H1 (cell line): ENCODE results near the gene EOGT. TPM values are rescaled to one million over a fixed set of nuclear protein-coding genes. Genes with fewer than 3 reads are reported as not detected.

Experiments used
- CTCF ChIA-PET: fragments of 300-600 bp; sonication (Branson Sonifier 250); formaldehyde crosslinking; loops from one replicate; lab custom pipeline; 2021; ENCODE audit not compliant: partially characterized antibody; lab: Charles Lee
- POLR2A ChIA-PET: fragments of 300-600 bp; sonication (Branson Sonifier 250); formaldehyde crosslinking; loops from one replicate; lab custom pipeline; 2021; ENCODE audit warnings: inconsistent platforms; ENCODE audit not compliant: partially characterized antibody; lab: Charles Lee
- DNase-seq, 2 experiments: peaks; one replicate each; pipeline versions ENCODE4 v3.0.0 to v3.0.0-alpha.2; 2010 to 2022; ENCODE audit warnings: low spot score in 2 of 2, low read depth in 1 of 2, mixed read lengths in 1 of 2
- FAIRE-seq: peaks from 2 replicates; lab custom pipeline; 2011; peaks lifted over from hg19 to GRCh38; lab: Jason Lieb, UNC
- H2AFZ ChIP-seq: 2 replicates; pipeline ENCODE4 v1.8.1; 2012; ENCODE audit warnings: low read length, inconsistent platforms
- H2AK5ac ChIP-seq: 2 replicates; pipeline ENCODE4 v1.6.1; 2013; ENCODE audit warnings: low read depth, low read length
- H2BK120ac ChIP-seq: replicated peaks from 2 replicates; pipeline ENCODE3; 2013; ENCODE audit warnings: low read depth, low read length, inconsistent platforms
- H2BK12ac ChIP-seq: 2 replicates; pipeline ENCODE4 v1.6.1; 2013; ENCODE audit warnings: low read depth, low read length
- H2BK15ac ChIP-seq: 2 replicates; pipeline ENCODE4 v1.6.1; 2013; ENCODE audit warnings: low read length
- H2BK20ac ChIP-seq: 2 replicates; pipeline ENCODE4 v1.6.1; 2013; ENCODE audit warnings: low read length
- H2BK5ac ChIP-seq: 2 replicates; pipeline ENCODE4 v1.6.1; 2013; ENCODE audit warnings: low read depth, low read length
- H3K14ac ChIP-seq: 2 replicates; pipeline ENCODE4 v1.6.1; 2013; ENCODE audit warnings: inconsistent platforms; ENCODE audit not compliant: insufficient read length
- H3K18ac ChIP-seq: 2 replicates; pipeline ENCODE4 v1.6.1; 2013; ENCODE audit warnings: low read length; ENCODE audit errors: extremely low read depth
- H3K23ac ChIP-seq: 2 replicates; pipeline ENCODE4 v1.6.1; 2013; ENCODE audit warnings: inconsistent platforms; ENCODE audit not compliant: insufficient read length
- H3K23me2 ChIP-seq: 2 replicates; pipeline ENCODE4 v1.6.1; 2013; ENCODE audit warnings: low read depth, low read length
- H3K27ac ChIP-seq: 2 replicates; pipeline ENCODE4 v1.6.1; 2011; ENCODE audit warnings: low read depth, low read length, inconsistent platforms
- H3K27me3 ChIP-seq, 4 experiments: replicated peaks in 1 of 4; 1 replicate in 1 of 4; 2 replicates in 3 of 4; pipeline versions ENCODE4 v1.6.1 to v1.8.1; 2011 to 2013; ENCODE audit warnings: low read length in 3 of 4, mild to moderate bottlenecking in 3 of 4, inconsistent platforms in 2 of 4, mixed read lengths in 2 of 4, moderate library complexity in 1 of 4; ENCODE audit not compliant: control insufficient read depth in 3 of 4, insufficient read depth in 3 of 4; ENCODE audit errors: extremely low read depth in 1 of 4
- H3K36me3 ChIP-seq, 4 experiments: 2 replicates each; pipeline versions ENCODE4 v1.6.1 to v1.8.1; 2011 to 2013; ENCODE audit warnings: mild to moderate bottlenecking in 4 of 4, low read length in 3 of 4, moderate library complexity in 2 of 4, control low read depth in 1 of 4, inconsistent platforms in 1 of 4; ENCODE audit not compliant: insufficient read depth in 4 of 4, control insufficient read depth in 2 of 4
- H3K4ac ChIP-seq: replicated peaks from 2 replicates; pipeline ENCODE3; 2013; ENCODE audit warnings: low read length, low read depth, mixed read lengths, inconsistent platforms; ENCODE audit not compliant: insufficient read length
- H3K4me1 ChIP-seq, 4 experiments: replicated peaks in 1 of 4; 1 replicate in 1 of 4; 2 replicates in 3 of 4; pipeline versions ENCODE4 v1.6.1 to v1.8.1; 2011 to 2013; ENCODE audit warnings: low read length in 3 of 4, inconsistent platforms in 2 of 4, mixed read lengths in 1 of 4; ENCODE audit not compliant: insufficient read depth in 4 of 4, control insufficient read depth in 3 of 4
- H3K4me2 ChIP-seq, 2 experiments: 2 replicates each; pipeline versions ENCODE4 v1.6.1 to v1.8.1; 2011 to 2013; ENCODE audit warnings: low read depth in 2 of 2, low read length in 2 of 2, control low read depth in 1 of 2, inconsistent platforms in 1 of 2, mild to moderate bottlenecking in 1 of 2; ENCODE audit not compliant: insufficient read depth in 1 of 2
- H3K4me3 ChIP-seq, 4 experiments: fragments of 200-600, 300-600 bp in 1 of 4; sonication (generic), shearing (Covaris generic), sonication (Bioruptor Twin) in 1 of 4; 2 replicates each; pipeline versions ENCODE4 v1.5.1 to v1.8.1; 2011 to 2016; ENCODE audit warnings: low read length in 4 of 4, low read depth in 3 of 4, control low read depth in 2 of 4, inconsistent platforms in 2 of 4, mild to moderate bottlenecking in 2 of 4, mixed read lengths in 1 of 4, moderate library complexity in 1 of 4; ENCODE audit not compliant: insufficient read depth in 2 of 4; ENCODE audit errors: extremely low read depth in 1 of 4
- H3K56ac ChIP-seq: replicated peaks from 2 replicates; pipeline ENCODE3; 2013; ENCODE audit warnings: low read depth, mild to moderate bottlenecking, mixed read lengths, low read length, inconsistent platforms; ENCODE audit not compliant: insufficient read length
- H3K79me1 ChIP-seq: 2 replicates; pipeline ENCODE4 v1.6.1; 2013; ENCODE audit warnings: low read depth, low read length, control low read depth
- H3K79me2 ChIP-seq, 2 experiments: 2 replicates each; pipeline versions ENCODE4 v1.6.1 to v1.8.1; 2012 to 2013; ENCODE audit warnings: low read length in 2 of 2, mild to moderate bottlenecking in 2 of 2, inconsistent platforms in 1 of 2; ENCODE audit not compliant: insufficient read depth in 2 of 2, control insufficient read depth in 1 of 2
- H3K9ac ChIP-seq, 4 experiments: replicated peaks in 1 of 4; 1 replicate in 1 of 4; 2 replicates in 3 of 4; pipeline versions ENCODE4 v1.6.1 to v1.8.1; 2011 to 2013; ENCODE audit warnings: low read depth in 3 of 4, low read length in 3 of 4, control low read depth in 2 of 4, mild to moderate bottlenecking in 2 of 4, moderate library complexity in 2 of 4, inconsistent platforms in 1 of 4; ENCODE audit errors: extremely low read depth in 1 of 4
- H3K9me3 ChIP-seq, 2 experiments: 2 replicates each; pipeline versions ENCODE4 v1.6.1 to v1.8.1; 2012 to 2013; ENCODE audit warnings: mild to moderate bottlenecking in 2 of 2, moderate library complexity in 2 of 2, control low read depth in 1 of 2, inconsistent platforms in 1 of 2, low read depth in 1 of 2, low read length in 1 of 2, mixed read lengths in 1 of 2; ENCODE audit not compliant: insufficient read depth in 2 of 2
- H4K20me1 ChIP-seq, 2 experiments: replicated peaks in 1 of 2; 2 replicates each; pipeline versions ENCODE3 to v1.8.1; 2011 to 2013; ENCODE audit warnings: inconsistent platforms in 2 of 2, low read length in 2 of 2, mild to moderate bottlenecking in 1 of 2; ENCODE audit not compliant: insufficient read depth in 2 of 2, control insufficient read depth in 1 of 2
- H4K5ac ChIP-seq: 2 replicates; pipeline ENCODE4 v1.6.1; 2013; ENCODE audit warnings: low read length, low read depth, mixed read lengths, inconsistent platforms; ENCODE audit not compliant: insufficient read length
- H4K8ac ChIP-seq: 2 replicates; pipeline ENCODE4 v1.8.0; 2013; ENCODE audit warnings: mild to moderate bottlenecking, moderate library complexity, low read length, inconsistent platforms; ENCODE audit not compliant: insufficient read depth; ENCODE audit errors: extremely low read depth
- H4K91ac ChIP-seq: replicated peaks from 2 replicates; pipeline ENCODE3; 2013; ENCODE audit warnings: low read length, mixed read lengths, inconsistent platforms; ENCODE audit not compliant: insufficient read length
- GABPA ChIP-seq: IDR thresholded peaks from 2 replicates; pipeline ENCODE4 v1.6.1; 2011; ENCODE audit warnings: mild to moderate bottlenecking, low read length, moderate library complexity, borderline replicate concordance; ENCODE audit not compliant: insufficient read depth
- HDAC2 ChIP-seq, 2 experiments: fragments of 300-600 bp in 1 of 2; sonication (generic) in 1 of 2; IDR thresholded peaks; 2 replicates each; pipeline ENCODE4 v1.6.1; 2011 to 2012; ENCODE audit warnings: low read depth in 2 of 2, low read length in 2 of 2, mild to moderate bottlenecking in 2 of 2, moderate library complexity in 2 of 2, borderline replicate concordance in 1 of 2, inconsistent platforms in 1 of 2
- MAFK ChIP-seq: IDR thresholded peaks from 2 replicates; pipeline ENCODE4 v1.6.1; 2012; ENCODE audit warnings: low read depth, mild to moderate bottlenecking, improper control_type of control experiment, low read length
- POLR2A ChIP-seq, 2 experiments: IDR thresholded peaks; 1 replicate in 1 of 2; 2 replicates in 1 of 2; pipeline ENCODE4 v1.6.1; 2011; ENCODE audit warnings: low read depth in 2 of 2, low read length in 2 of 2, mild to moderate bottlenecking in 2 of 2; ENCODE audit errors: control extremely low read depth in 1 of 2
- POU5F1 ChIP-seq: IDR thresholded peaks from 2 replicates; pipeline ENCODE4 v1.6.1; 2011; ENCODE audit warnings: low read depth, mild to moderate bottlenecking, low read length, moderate library complexity
- RNF2 ChIP-seq: fragments of 200-900, 300-1000 bp; sonication (generic); IDR thresholded peaks from 2 replicates; pipeline ENCODE4 v1.7.1; 2016; ENCODE audit warnings: borderline replicate concordance, low read depth, mild to moderate bottlenecking, antibody characterized with exemption, low read length; ENCODE audit not compliant: poor library complexity, severe bottlenecking; ENCODE audit errors: missing control alignments
- polyA plus RNA-seq, 7 experiments: library from polyadenylated mRNA; depleted of rRNA in 3 of 7; stranded (reverse) in 5 of 7; unstranded in 2 of 7; fragments of >200 nt in 5 of 7; fragments of 200-250 nt in 2 of 7; gene quantifications; 1 replicate in 5 of 7; 2 replicates in 1 of 7; 4 replicates in 1 of 7; pipeline versions ENCODE4 v1.2.1 to v1.2.3, GENCODE V29; 2011 to 2013; ENCODE audit warnings: missing spikeins in 2 of 7, mixed read lengths in 2 of 7
- total RNA-seq: library from RNA; stranded (reverse); fragmentation: NEBNext Ultra II Directional; extraction: Animal tissue kit (Norgen Biotek cat#: 25700); gene quantifications from 2 replicates; pipeline ENCODE4 v1.2.1, GENCODE V29; 2021

EOGT gene
- total and polyA plus RNA-seq, 2 of the 8 experiments (the other 6 are each of a cell fraction or from before 2014, with no cell fraction given): 6.7 to 20.7 TPM

DNA sequence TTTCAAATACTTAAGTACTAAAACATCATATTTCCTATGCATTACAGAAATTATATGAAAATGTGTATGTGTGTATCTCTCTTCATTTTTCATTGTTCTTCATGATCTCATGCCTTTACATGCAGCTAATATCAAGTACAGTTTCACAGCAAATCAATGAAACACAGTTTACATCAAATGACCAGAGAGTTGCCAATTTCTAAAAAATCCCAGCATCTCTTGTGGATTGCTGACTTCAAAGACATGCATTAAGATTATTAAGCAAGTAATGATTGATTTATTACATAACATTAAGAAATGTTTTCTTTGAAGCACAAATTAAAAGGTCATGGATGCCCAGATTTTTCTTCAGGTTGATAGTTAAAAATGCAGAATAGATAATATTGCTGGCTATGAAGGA, 50.1 kb downstream of the EOGT start:
- Histone ChIP-seq H3K4ac (no peak overlapping the region), H3K27me3 (no peaks in the 10 kb centered on the region), H3K23ac (no peak overlapping the region), H3K4me3 (no peak overlapping the region), H3K79me1 (no peaks in the 10 kb centered on the region), H3K79me2 (no peaks in the 10 kb centered on the region), H3K23me2 (no peaks in the 10 kb centered on the region), H2BK15ac (no peak overlapping the region), H3K18ac (no peak overlapping the region), H3K4me1 (no peaks in the 10 kb centered on the region), H4K8ac (no peak overlapping the region), H2BK120ac (no peak overlapping the region), H3K9ac (no peak overlapping the region), H4K20me1 (no peaks in the 10 kb centered on the region), H2AFZ (no peak overlapping the region), H3K27ac (no peak overlapping the region), H3K9me3 (no peaks in the 10 kb centered on the region), H3K36me3 (no peaks in the 10 kb centered on the region), H2BK20ac (no peak overlapping the region), H2AK5ac (no peak overlapping the region), H3K56ac (no peak overlapping the region), H3K4me2 (no peak overlapping the region), H2BK5ac (no peak overlapping the region), H2BK12ac (no peak overlapping the region), H4K91ac (no peak overlapping the region), H3K14ac (no peak overlapping the region), H4K5ac (no peak overlapping the region)
- ChIA-PET CTCF (no interaction called here), POLR2A (no interaction called here)
- TF ChIP-seq HDAC2 (IDR thresholded peaks at IDR 0.05; ENCODE audit: borderline replicate concordance in 1 of 2, low read depth in 2 of 2, low read length in 2 of 2): no peak
- no peak for TF ChIP-seq MAFK
- TF ChIP-seq POU5F1: no peak
- TF ChIP-seq RNF2: no peak
- no peak for TF ChIP-seq POLR2A (IDR thresholded peaks at IDR 0.05; ENCODE audit: control extremely low read depth in 1 of 2, low read depth in 2 of 2, low read length in 2 of 2)
- no peak for TF ChIP-seq GABPA
- DNase-seq (no peak), FAIRE-seq (no peak)
